SK-N-SH (cell line): ENCODE data around the gene HIPK2. TPM values are rescaled to one million over a fixed set of nuclear protein-coding genes. Genes with fewer than 3 reads are reported as not detected.

Experiments
- CTCF ChIA-PET: fragments of 300-600, 350-600 bp; formaldehyde crosslinking; extraction: SDS; loops from one replicate; lab custom pipeline; 2021; lab: Yijun Ruan, JAX
- POLR2A ChIA-PET: fragments of 350-600 bp; sonication (Branson Sonifier 250); formaldehyde crosslinking; extraction: SDS; loops from one replicate; lab custom pipeline; 2020; ENCODE audit warnings: antibody characterized with exemption, inconsistent platforms; lab: Yijun Ruan, JAX
- DNase-seq: peaks from one replicate; pipeline ENCODE4 v3.0.0; 2012
- H2AFZ ChIP-seq: fragments of 200-600 bp; sonication (generic); 2 replicates; pipeline ENCODE4 v1.8.1; 2016; ENCODE audit warnings: antibody characterized with exemption, mild to moderate bottlenecking, low read depth
- H3F3A ChIP-seq: fragments of 200-600 bp; sonication (generic); replicated peaks from 2 replicates; pipeline ENCODE3; 2016; ENCODE audit warnings: antibody characterized with exemption, mild to moderate bottlenecking; ENCODE audit not compliant: insufficient read depth
- H3K27ac ChIP-seq, 2 experiments: fragments of 200-500 bp in 1 of 2; fragments of 200-600 bp in 1 of 2; sonication (Bioruptor generic) in 1 of 2; sonication (generic), shearing (Covaris generic) in 1 of 2; 2 replicates each; pipeline versions ENCODE4 v1.5.1 to v1.6.1; 2014 to 2016; ENCODE audit warnings: low read depth in 2 of 2, inconsistent platforms in 1 of 2, low read length in 1 of 2, mild to moderate bottlenecking in 1 of 2, mixed read lengths in 1 of 2
- H3K27me3 ChIP-seq: fragments of 200-600 bp; sonication (generic), shearing (Covaris generic); 2 replicates; pipeline ENCODE4 v1.6.1; 2016; ENCODE audit warnings: mixed run types; ENCODE audit not compliant: insufficient read depth
- H3K36me3 ChIP-seq, 2 experiments: fragments of 200-500 bp in 1 of 2; fragments of 200-600 bp in 1 of 2; sonication (Bioruptor generic) in 1 of 2; sonication (generic) in 1 of 2; replicated peaks in 1 of 2; 2 replicates each; pipeline versions ENCODE3 to v1.5.1; 2014 to 2016; ENCODE audit warnings: low read length in 1 of 2, mild to moderate bottlenecking in 1 of 2; ENCODE audit not compliant: insufficient read depth in 2 of 2, control insufficient read depth in 1 of 2
- H3K4me1 ChIP-seq, 2 experiments: fragments of 200-500 bp in 1 of 2; fragments of 200-600 bp in 1 of 2; sonication (Bioruptor generic) in 1 of 2; sonication (generic), shearing (Covaris generic) in 1 of 2; 2 replicates each; pipeline versions ENCODE4 v1.5.1 to v1.6.1; 2014 to 2016; ENCODE audit warnings: low read depth in 1 of 2, low read length in 1 of 2, mixed run types in 1 of 2; ENCODE audit not compliant: insufficient read depth in 2 of 2, control insufficient read depth in 1 of 2
- H3K4me2 ChIP-seq: fragments of 200-600 bp; sonication (generic), shearing (Covaris generic); 2 replicates; pipeline ENCODE4 v1.6.1; 2017; ENCODE audit warnings: mixed run types
- H3K4me3 ChIP-seq, 2 experiments: fragments of 200-500 bp in 1 of 2; fragments of 200-600 bp in 1 of 2; sonication (Bioruptor generic) in 1 of 2; sonication (generic), shearing (Covaris generic) in 1 of 2; 2 replicates each; pipeline versions ENCODE4 v1.5.1 to v1.8.1; 2014 to 2016; ENCODE audit warnings: low read depth in 2 of 2, inconsistent platforms in 1 of 2, low read length in 1 of 2, mild to moderate bottlenecking in 1 of 2, mixed read lengths in 1 of 2, moderate library complexity in 1 of 2
- H3K79me2 ChIP-seq: fragments of 200-600 bp; sonication (generic); 2 replicates; pipeline ENCODE4 v1.8.1; 2017; ENCODE audit warnings: mild to moderate bottlenecking; ENCODE audit not compliant: insufficient read depth
- H3K9ac ChIP-seq: fragments of 200-600 bp; sonication (generic); 2 replicates; pipeline ENCODE4 v1.6.1; 2017; ENCODE audit warnings: mixed run types
- H3K9me2 ChIP-seq: fragments of 200-600 bp; sonication (generic); 2 replicates; pipeline ENCODE4 v1.6.1; 2017; ENCODE audit warnings: mixed run types
- H3K9me3 ChIP-seq: fragments of 200-600 bp; sonication (generic); 2 replicates; pipeline ENCODE4 v1.6.1; 2017; ENCODE audit warnings: mixed run types, mild to moderate bottlenecking, moderate library complexity
- H4K20me1 ChIP-seq: fragments of 200-600 bp; sonication (generic); 2 replicates; pipeline ENCODE4 v1.6.1; 2017; ENCODE audit warnings: mild to moderate bottlenecking, mixed run types; ENCODE audit not compliant: insufficient read depth
- CHD2 ChIP-seq: fragments of 150-350 bp; IDR thresholded peaks from 2 replicates; pipeline ENCODE4 v1.6.1; 2018; ENCODE audit warnings: low read length; ENCODE audit not compliant: partially characterized antibody
- EP300 ChIP-seq, 2 experiments: IDR thresholded peaks; 2 replicates each; pipeline versions ENCODE4 v1.4.0 to v1.6.1; 2012; ENCODE audit warnings: borderline replicate concordance in 1 of 2, low read depth in 1 of 2, low read length in 1 of 2
- GABPA ChIP-seq: IDR thresholded peaks from 2 replicates; pipeline ENCODE4 v1.4.0; 2012; ENCODE audit warnings: low read depth, mild to moderate bottlenecking
- IRF3 ChIP-seq: fragments of 150-350 bp; IDR thresholded peaks from 2 replicates; pipeline ENCODE4 v1.6.1; 2016; ENCODE audit warnings: mild to moderate bottlenecking, low read depth, low read length
- MEF2A ChIP-seq: IDR thresholded peaks from 2 replicates; pipeline ENCODE4 v1.4.0; 2012; ENCODE audit warnings: low read depth, borderline replicate concordance
- MXI1 ChIP-seq: IDR thresholded peaks from 2 replicates; pipeline ENCODE4 v1.6.1; 2012; ENCODE audit warnings: mild to moderate bottlenecking, low read depth, low read length, improper control_type of control experiment
- NFIC ChIP-seq: IDR thresholded peaks from 2 replicates; pipeline ENCODE4 v1.4.0; 2012; ENCODE audit warnings: borderline replicate concordance
- RAD21 ChIP-seq: IDR thresholded peaks from 2 replicates; pipeline ENCODE4 v1.6.1; 2012; ENCODE audit warnings: mild to moderate bottlenecking, low read length
- REST ChIP-seq: IDR thresholded peaks from 2 replicates; pipeline ENCODE4 v1.6.1; 2012; ENCODE audit warnings: mild to moderate bottlenecking, low read depth, low read length, moderate library complexity
- SIN3A ChIP-seq: IDR thresholded peaks from 2 replicates; pipeline ENCODE4 v1.6.1; 2012; ENCODE audit warnings: low read depth, mild to moderate bottlenecking, low read length, moderate library complexity, borderline replicate concordance
- USF2 ChIP-seq: fragments of 150-350 bp; IDR thresholded peaks from 2 replicates; pipeline ENCODE4 v1.6.1; 2017; ENCODE audit warnings: antibody characterized with exemption, low read length, low read depth, borderline replicate concordance
- WGBS: methylation state at CpG from one replicate; pipeline ENCODE4 v1.1.6; 2017; ENCODE audit warnings: low lambda C conversion rate; 5-methylcytosine and 5-hydroxymethylcytosine counted together
- polyA plus RNA-seq, 3 experiments: library from polyadenylated mRNA; depleted of rRNA; stranded (reverse); fragments of >200 nt; gene quantifications; 2 replicates each; pipeline ENCODE4 v1.2.3, GENCODE V29; 2012

HIPK2 gene
- polyA plus RNA-seq, 1 of the 3 experiments (the other 2 are of a cell fraction): 14.2 TPM

- no peak for DNase-seq
- Histone ChIP-seq H3K27me3 (no peaks in the 10 kb centered on the region), H3K79me2 (peaks cover 93% of the 10 kb centered on the region), H3K9me2 (no peaks in the 10 kb centered on the region), H3K4me1 (peaks cover 22 to 27% of the 10 kb centered on the region in 2 experiments), H3K9me3 (no peaks in the 10 kb centered on the region), H3K9ac (no peak overlapping the region), H3F3A (peaks cover 23% of the 10 kb centered on the region), H4K20me1 (peaks cover 66% of the 10 kb centered on the region), H3K27ac (no peak overlapping the region), H2AFZ (no peak overlapping the region), H3K36me3 (peaks cover 16 to 23% of the 10 kb centered on the region in 2 experiments), H3K4me2 (no peak overlapping the region), H3K4me3 (no peak overlapping the region)
- TF ChIP-seq SIN3A (no peak), EP300 (IDR thresholded peaks at IDR 0.05; ENCODE audit: borderline replicate concordance in 1 of 2, low read depth in 1 of 2, low read length in 1 of 2) (no peak), NFIC (no peak), MEF2A (no peak), USF2 (no peak), RAD21 (no peak), MXI1 (no peak), GABPA (no peak), REST (no peak)
- ChIA-PET CTCF (interaction anchor here (1.1 to 4.9 kb wide), 2 partner anchors 121 to 166 kb away, joined by 3 to 25 read pairs; no protein-coding TSS in a partner anchor), POLR2A (interaction anchor here (0.6 kb wide), 1 partner anchor 63 kb away, joined by 3 read pairs; no protein-coding TSS in a partner anchor)
Measured at GRCh38 chr7:139767561-139767982, 10.2 kb downstream of the HIPK2 start.

DNA sequence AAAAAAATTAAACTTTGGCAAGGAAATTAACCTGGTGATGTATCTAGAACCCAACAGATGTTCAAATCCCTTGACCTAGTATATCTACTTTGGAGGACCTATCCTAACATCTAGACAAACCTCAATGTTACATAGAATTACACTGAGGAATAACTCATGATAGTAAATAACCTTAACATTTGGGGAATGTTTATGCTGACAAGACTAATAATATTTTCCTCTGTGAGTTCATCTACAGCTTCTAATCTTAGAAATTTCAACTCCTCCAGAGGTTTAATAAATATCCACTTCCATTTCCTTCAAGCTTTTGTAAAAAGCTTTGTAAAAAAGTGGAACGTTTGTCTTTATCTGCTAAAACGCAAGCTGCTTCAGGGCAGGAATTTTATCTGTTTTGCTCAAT lies 12.7 kb downstream of the HIPK2 start:
- no peak overlapping the region for H3K4me3 ChIP-seq
- H3K36me3 ChIP-seq: peaks cover 14 to 21% of the 10 kb centered on the region in 2 experiments
- no peak overlapping the region for H3K4me2 ChIP-seq
- H3K79me2 ChIP-seq: peaks cover 100% of the 10 kb centered on the region
- no peak overlapping the region for H2AFZ ChIP-seq
- no peaks in the 10 kb centered on the region for H3K9me3 ChIP-seq
- no peak overlapping the region for H3K9ac ChIP-seq
- no peak for DNase-seq
- no peak for TF ChIP-seq CHD2
- TF ChIP-seq IRF3: no peak
- no peak overlapping the region for H3K27ac ChIP-seq
- ChIA-PET POLR2A (no interaction called here), CTCF (interaction anchor here (0.6 to 4.9 kb wide), 5 partner anchors 12 to 118 kb away, joined by 3 to 25 read pairs (median 4); no protein-coding TSS in a partner anchor)
- WGBS: 67% methylated on average over 2 of the region's 2 CpGs
- peaks cover 8 to 23% of the 10 kb centered on the region in 2 experiments; a peak in 3 of 4 replicates for H3K4me1 ChIP-seq
- no peaks in the 10 kb centered on the region for H3K9me2 ChIP-seq
- peaks cover under 1% of the 10 kb centered on the region for H3F3A ChIP-seq
- no peaks in the 10 kb centered on the region for H3K27me3 ChIP-seq
- peaks cover 83% of the 10 kb centered on the region for H4K20me1 ChIP-seq
